HepG2 (cell line): Measurements from ENCODE around the gene TAF6. TPM values are rescaled to one million over a fixed set of nuclear protein-coding genes. Genes with fewer than 3 reads are reported as not detected.

Experiments used
- KLF9 ChIP-seq: IDR thresholded peaks from 2 replicates; pipeline ENCODE4 v1.6.1; 2016; ENCODE audit warnings: low read depth
- RFXAP ChIP-seq: sonication (generic); formaldehyde crosslinking; IDR thresholded peaks from 2 replicates; pipeline ENCODE4 v1.4.0; 2020; ENCODE audit warnings: missing genetic modification reagents, borderline replicate concordance
- TP53 ChIP-seq: sonication (generic); formaldehyde crosslinking; conservative IDR thresholded peaks from 2 replicates; pipeline ENCODE4 v1.4.0; 2020; ENCODE audit warnings: missing genetic modification reagents
- YY1 ChIP-seq: IDR thresholded peaks from 2 replicates; pipeline ENCODE4 v1.6.1; 2011; ENCODE audit warnings: low read length, low read depth, moderate library complexity, mild to moderate bottlenecking; ENCODE audit not compliant: insufficient read depth, insufficient replicate concordance
- ZNF124 ChIP-seq: sonication (generic); formaldehyde crosslinking; IDR thresholded peaks from 2 replicates; pipeline ENCODE4 v1.4.0; 2020; ENCODE audit warnings: missing genetic modification reagents
- ZNF274 ChIP-seq: sonication (generic); formaldehyde crosslinking; IDR thresholded peaks from 2 replicates; pipeline ENCODE4 v1.5.1; 2020; ENCODE audit warnings: mild to moderate bottlenecking, missing genetic modification reagents
- ZNF431 ChIP-seq: sonication (generic); formaldehyde crosslinking; IDR thresholded peaks from 2 replicates; pipeline ENCODE4 v1.9.0; 2022; ENCODE audit warnings: missing genetic modification reagents, low read depth, mild to moderate bottlenecking, borderline replicate concordance
- polyA plus RNA-seq, 8 experiments: library from polyadenylated mRNA; depleted of rRNA in 3 of 8; stranded (reverse) in 7 of 8; unstranded in 1 of 8; fragments of >200 nt; fragmentation: Illumina TruSeq in 4 of 8; extraction: Trizol in 4 of 8; gene quantifications; 2 replicates each; pipeline versions ENCODE4 v1.2.1 to v1.2.3, GENCODE V29; 2011 to 2016; ENCODE audit warnings: low read depth in 4 of 8, missing spikeins in 1 of 8, mixed read lengths in 1 of 8; ENCODE audit not compliant: insufficient read depth in 1 of 8
- total RNA-seq, 5 experiments: library from RNA; depleted of rRNA; stranded (reverse); fragments of >200 nt; fragmentation: Illumina TruSeq; extraction: Trizol; gene quantifications; 2 replicates each; pipeline ENCODE4 v1.2.3, GENCODE V29; 2016; ENCODE audit warnings: low read depth in 1 of 5
- TF ChIP-seq, protein P1 (sequence below): sonication (generic); formaldehyde crosslinking; IDR thresholded peaks from 2 replicates; pipeline ENCODE4 v1.4.0; 2020; ENCODE audit warnings: mild to moderate bottlenecking, missing genetic modification reagents

Gene TAF6
- total and polyA plus RNA-seq, 2 of the 13 experiments (the other 11 are each of a cell fraction or from before 2014, with no cell fraction given): 12.9 to 18.8 TPM

DNA sequence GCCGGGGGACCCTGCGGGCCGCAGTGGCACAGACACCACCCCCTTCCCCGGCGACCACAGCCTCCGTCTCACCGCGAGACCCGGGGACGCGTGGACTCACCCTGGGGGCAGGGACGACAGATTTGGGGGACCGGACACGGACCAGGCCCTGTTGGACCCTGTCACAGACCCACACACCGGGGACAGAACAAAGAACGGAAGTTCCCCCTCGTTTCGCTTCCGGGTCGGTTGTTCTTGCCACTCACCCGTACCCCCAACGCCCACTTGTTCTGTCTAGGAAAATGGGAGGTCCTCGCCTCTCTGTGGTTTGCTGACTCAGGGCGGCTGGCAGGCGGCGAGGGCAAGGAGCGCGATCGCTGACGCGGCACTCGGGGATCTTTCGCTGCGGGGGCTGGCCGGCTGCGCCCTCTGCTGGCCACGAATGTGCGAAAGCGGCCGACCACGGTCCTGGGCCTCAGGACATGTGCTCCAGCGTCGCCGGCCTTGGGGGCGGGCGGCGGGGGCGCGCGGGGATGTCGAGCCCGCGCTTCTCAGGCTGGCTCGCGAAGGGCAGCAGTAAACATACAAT is 37.5 kb downstream of the TAF6 start, which contains the start of gene ZNF3 (continued):
- TF ChIP-seq, protein P1, sequence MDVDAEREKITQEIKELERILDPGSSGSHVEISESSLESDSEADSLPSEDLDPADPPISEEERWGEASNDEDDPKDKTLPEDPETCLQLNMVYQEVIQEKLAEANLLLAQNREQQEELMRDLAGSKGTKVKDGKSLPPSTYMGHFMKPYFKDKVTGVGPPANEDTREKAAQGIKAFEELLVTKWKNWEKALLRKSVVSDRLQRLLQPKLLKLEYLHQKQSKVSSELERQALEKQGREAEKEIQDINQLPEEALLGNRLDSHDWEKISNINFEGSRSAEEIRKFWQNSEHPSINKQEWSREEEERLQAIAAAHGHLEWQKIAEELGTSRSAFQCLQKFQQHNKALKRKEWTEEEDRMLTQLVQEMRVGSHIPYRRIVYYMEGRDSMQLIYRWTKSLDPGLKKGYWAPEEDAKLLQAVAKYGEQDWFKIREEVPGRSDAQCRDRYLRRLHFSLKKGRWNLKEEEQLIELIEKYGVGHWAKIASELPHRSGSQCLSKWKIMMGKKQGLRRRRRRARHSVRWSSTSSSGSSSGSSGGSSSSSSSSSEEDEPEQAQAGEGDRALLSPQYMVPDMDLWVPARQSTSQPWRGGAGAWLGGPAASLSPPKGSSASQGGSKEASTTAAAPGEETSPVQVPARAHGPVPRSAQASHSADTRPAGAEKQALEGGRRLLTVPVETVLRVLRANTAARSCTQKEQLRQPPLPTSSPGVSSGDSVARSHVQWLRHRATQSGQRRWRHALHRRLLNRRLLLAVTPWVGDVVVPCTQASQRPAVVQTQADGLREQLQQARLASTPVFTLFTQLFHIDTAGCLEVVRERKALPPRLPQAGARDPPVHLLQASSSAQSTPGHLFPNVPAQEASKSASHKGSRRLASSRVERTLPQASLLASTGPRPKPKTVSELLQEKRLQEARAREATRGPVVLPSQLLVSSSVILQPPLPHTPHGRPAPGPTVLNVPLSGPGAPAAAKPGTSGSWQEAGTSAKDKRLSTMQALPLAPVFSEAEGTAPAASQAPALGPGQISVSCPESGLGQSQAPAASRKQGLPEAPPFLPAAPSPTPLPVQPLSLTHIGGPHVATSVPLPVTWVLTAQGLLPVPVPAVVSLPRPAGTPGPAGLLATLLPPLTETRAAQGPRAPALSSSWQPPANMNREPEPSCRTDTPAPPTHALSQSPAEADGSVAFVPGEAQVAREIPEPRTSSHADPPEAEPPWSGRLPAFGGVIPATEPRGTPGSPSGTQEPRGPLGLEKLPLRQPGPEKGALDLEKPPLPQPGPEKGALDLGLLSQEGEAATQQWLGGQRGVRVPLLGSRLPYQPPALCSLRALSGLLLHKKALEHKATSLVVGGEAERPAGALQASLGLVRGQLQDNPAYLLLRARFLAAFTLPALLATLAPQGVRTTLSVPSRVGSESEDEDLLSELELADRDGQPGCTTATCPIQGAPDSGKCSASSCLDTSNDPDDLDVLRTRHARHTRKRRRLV (CRISPR knock-in tag): peak; percentile 90; the same call in 1 of the 2 replicates
- TF ChIP-seq ZNF124 (CRISPR knock-in tag) (peak; percentile 97), ZNF431 (CRISPR knock-in tag) (no peak), KLF9 (CRISPR knock-in tag) (0 out of 2 replicates have a peak, but pooled peaks have one; percentile 74), ZNF274 (CRISPR knock-in tag) (peak; percentile 93), TP53 (CRISPR knock-in tag) (no peak), RFXAP (CRISPR knock-in tag) (peak; percentile 84), YY1 (peak; percentile 59)
